Right atrium auricular region (tissue), 2 donors: ENCODE measurements around the gene GIPR. TPM values are rescaled to one million over a fixed set of nuclear protein-coding genes. Genes with fewer than 3 reads are reported as not detected.

Experiments
- DNase-seq: peaks from one replicate; pipeline ENCODE4 v3.0.0-alpha.2; 2019; ENCODE audit warnings: low spot score
- H3K27ac ChIP-seq, 2 donors: fragments of 200-600 bp; sonication (generic); 1 replicate in 1 of 2; 2 replicates in 1 of 2; pipeline ENCODE4 v1.5.1; 2016 to 2019
- H3K27me3 ChIP-seq, 2 donors: fragments of 200-600 bp; sonication (generic); one replicate each; pipeline versions ENCODE4 v1.5.1 to v1.6.0; 2017 to 2019
- H3K36me3 ChIP-seq: fragments of 200-600 bp; sonication (generic); one replicate; pipeline ENCODE4 v1.5.1; 2016
- H3K4me1 ChIP-seq, 2 donors: fragments of 200-600 bp; sonication (generic); one replicate each; pipeline versions ENCODE4 v1.5.1 to v1.6.0; 2017 to 2019
- H3K4me3 ChIP-seq, 2 donors: fragments of 200-600 bp; sonication (generic); 1 replicate in 1 of 2; 2 replicates in 1 of 2; pipeline ENCODE4 v1.5.1; 2017 to 2019; ENCODE audit warnings: mild to moderate bottlenecking in 1 of 2, moderate library complexity in 1 of 2
- H3K9me3 ChIP-seq, 2 donors: fragments of 200-600 bp; sonication (generic); one replicate each; pipeline ENCODE4 v1.5.1; 2019
- total RNA-seq, 2 donors: library from RNA; depleted of rRNA; stranded (reverse); fragments of >200 nt; gene quantifications; one replicate each; pipeline ENCODE4 v1.1.0, GENCODE V29; 2016
- TF ChIP-seq, protein P1 (sequence below), 2 donors: fragments of 200-600 bp; sonication (generic); IDR thresholded peaks; one replicate each; pipeline ENCODE4 v1.5.1; 2019; ENCODE audit warnings: antibody characterized with exemption in 2 of 2

The GIPR gene
- total RNA-seq, 2 donors from 2014 or later = 2.7 to 3.1 TPM

DNA sequence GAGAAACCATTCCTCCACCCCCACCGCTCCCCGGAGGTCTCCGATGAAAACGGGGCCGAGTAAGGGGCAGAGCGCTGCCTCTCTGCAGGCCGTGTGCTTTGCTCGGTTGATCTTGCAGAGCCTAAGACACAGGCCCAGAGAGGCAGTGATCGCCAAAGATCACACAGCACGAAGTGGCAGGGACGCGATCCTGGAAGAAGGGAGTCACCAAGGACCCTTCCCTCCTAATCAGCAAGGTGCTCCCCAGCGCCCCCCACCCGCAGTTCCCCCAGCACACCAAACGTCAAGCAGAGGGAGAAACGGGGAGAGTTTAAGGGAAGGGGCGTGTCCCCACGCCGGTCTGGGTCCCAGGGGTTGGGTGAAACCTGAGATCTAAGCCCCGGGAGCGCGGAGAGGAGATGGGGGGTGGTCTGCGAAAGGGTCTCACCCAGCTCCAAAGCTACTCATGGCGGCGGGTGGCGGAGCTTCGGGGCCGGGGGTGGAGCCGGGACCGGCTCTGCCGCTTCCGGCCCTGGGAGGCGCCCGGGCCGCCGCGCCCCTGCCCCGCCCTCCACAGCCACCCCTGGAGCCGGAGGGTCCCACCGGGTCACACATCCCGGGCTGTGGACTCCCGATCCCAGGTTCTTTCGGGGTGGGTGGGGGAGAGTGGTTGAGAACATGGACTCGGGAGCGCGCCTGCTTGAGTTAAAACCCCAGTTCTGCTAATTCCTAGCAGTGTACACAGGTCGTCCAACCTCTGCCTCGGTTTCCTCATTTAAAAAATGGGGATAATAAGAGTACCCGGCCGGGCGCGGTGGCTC is 28.9 kb upstream of the GIPR start, which contains the start of gene EML2:
TSS of gene EML2 (minus strand) at position 468 of the 800 bp plus-strand sequence. CDS start at position 447, 21 bp downstream.
- TF ChIP-seq, protein P1, sequence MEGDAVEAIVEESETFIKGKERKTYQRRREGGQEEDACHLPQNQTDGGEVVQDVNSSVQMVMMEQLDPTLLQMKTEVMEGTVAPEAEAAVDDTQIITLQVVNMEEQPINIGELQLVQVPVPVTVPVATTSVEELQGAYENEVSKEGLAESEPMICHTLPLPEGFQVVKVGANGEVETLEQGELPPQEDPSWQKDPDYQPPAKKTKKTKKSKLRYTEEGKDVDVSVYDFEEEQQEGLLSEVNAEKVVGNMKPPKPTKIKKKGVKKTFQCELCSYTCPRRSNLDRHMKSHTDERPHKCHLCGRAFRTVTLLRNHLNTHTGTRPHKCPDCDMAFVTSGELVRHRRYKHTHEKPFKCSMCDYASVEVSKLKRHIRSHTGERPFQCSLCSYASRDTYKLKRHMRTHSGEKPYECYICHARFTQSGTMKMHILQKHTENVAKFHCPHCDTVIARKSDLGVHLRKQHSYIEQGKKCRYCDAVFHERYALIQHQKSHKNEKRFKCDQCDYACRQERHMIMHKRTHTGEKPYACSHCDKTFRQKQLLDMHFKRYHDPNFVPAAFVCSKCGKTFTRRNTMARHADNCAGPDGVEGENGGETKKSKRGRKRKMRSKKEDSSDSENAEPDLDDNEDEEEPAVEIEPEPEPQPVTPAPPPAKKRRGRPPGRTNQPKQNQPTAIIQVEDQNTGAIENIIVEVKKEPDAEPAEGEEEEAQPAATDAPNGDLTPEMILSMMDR (IDR thresholded peaks at IDR 0.05) = peak in 1 of 2 donors; percentile 11
- Histone ChIP-seq H3K4me1 (peaks cover 0 to 46% of the 10 kb centered on the region in 2 donors), H3K36me3 (no peaks in the 10 kb centered on the region), H3K27me3 (no peaks in the 10 kb centered on the region), H3K27ac (peak within 1 kb of the TSS; percentile 37 to 65), H3K4me3 (peak within 1 kb of the TSS; percentile 53 to 72), H3K9me3 (no peaks in the 10 kb centered on the region)
- DNase-seq = no peak

DNA sequence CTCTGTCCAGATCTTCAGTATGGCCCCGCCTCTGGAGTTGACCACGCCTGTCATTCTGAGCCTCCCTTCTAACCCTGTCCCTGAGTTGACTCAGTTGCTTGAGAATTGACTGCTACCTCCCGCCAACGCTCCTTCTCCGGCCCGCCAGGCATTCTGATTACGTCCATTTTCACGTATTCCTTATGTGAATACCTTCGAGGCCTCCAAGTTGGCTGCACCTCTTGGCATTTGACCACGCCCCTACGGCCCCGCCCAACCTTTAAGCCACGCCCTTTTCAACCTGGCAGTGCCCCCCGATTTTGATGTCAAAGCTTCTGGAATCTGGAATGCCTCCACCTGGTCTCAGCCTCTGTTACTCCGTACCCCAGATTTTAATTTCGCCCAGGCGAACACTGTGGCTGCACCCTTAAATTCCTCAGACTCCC is 27.2 kb upstream of the GIPR start:
- Histone ChIP-seq H3K4me3 (no peak overlapping the region), H3K9me3 (no peaks in the 10 kb centered on the region), H3K36me3 (no peaks in the 10 kb centered on the region), H3K27me3 (no peaks in the 10 kb centered on the region), H3K4me1 (peaks cover 0 to 46% of the 10 kb centered on the region in 2 donors), H3K27ac (peak overlapping the region; percentile 77)
- TF ChIP-seq, protein P1 (IDR thresholded peaks at IDR 0.05) = no peak
- no peak for DNase-seq

DNA sequence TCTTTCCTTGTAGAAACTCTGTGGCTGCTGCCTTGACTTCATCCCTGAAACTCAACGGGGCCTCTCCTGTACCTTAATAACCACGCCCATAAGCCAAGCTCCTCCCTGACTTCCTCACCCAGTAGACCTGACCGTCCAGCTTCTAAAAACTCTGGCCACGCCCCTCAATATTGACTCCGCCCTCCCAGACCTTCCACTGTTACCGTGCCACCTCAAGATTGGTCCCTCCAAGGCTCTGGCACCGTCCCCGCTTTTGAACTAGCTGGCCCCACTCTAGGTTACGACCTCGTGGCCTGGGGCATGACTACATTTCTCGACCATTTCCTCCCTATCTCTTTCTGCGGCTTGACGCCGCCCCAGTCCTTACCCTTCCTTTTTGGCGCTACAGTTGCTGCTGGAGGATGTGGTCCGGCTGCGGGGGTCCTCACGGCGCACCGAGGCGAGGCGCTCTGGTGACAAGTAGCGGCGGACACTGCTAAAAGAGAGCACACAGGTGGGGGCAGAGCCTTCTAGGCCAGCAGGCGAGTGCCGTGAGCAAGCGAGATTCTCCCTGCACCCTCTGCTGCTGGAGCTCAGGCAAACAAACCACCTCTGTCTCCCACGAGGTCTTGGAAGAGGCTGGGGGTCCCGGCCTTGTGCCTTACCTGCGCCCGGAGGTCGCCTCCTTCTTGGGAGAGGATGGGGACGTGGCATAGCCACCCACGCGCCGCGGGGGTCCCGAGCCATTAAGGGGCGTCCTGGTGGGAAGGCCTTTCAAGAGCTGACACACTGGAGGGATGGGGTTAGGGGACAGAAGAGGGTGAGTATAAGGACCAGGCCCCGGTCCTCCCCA is 26.5 kb upstream of the GIPR start:
- TF ChIP-seq, protein P1 (IDR thresholded peaks at IDR 0.05) = no peak
- DNase-seq = peak; percentile 78
- Histone ChIP-seq H3K4me3 (peak overlapping the region; percentile 17 to 46), H3K4me1 (peaks cover 0 to 51% of the 10 kb centered on the region in 2 donors), H3K27ac (peak overlapping the region; percentile 77), H3K27me3 (no peaks in the 10 kb centered on the region), H3K36me3 (no peaks in the 10 kb centered on the region), H3K9me3 (no peaks in the 10 kb centered on the region)

DNA sequence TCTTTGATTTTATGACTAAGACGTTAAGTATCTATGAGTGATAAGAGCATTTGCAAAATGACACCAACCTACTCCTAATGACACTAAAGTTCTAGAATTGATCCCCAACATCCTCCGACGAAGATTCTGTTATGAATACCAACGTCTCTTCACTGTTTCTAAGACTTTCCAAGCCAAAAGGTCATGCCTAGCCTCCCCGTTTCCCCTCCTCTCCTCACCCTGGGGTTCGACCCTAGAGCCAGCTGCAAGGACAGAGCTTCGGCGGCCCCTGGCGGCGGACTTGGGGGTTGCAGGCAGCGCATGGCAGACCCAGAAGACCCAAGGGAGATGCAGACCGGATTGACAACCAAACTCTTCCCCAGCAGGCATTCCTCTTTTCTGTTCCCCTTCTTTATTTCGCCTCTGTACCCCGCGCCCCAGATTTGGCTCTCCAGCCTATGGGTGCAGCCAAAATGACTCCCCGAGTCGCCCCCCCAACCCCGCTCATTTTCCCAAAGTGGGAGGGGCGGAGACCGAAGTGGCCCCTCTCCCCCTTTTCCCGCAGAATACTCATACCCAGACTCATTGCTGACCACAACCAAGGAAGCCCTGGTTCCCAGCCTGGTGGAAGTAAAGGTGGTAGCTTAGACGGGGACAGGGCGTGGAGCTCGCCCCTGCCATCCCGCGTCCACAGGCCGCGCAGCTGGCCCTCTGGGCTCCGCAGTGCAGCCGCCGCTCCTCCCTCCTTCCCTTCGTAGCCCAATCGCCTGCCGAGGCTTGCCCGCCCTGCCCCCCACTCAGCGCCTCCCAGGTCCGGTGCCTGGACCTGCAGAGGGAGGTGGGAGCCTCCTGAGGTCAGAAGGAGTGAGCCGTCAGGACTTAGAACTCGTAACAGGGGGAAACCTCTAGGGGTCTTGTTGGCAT is 24.7 kb upstream of the GIPR start:
- H3K4me1 ChIP-seq = peaks cover 0 to 45% of the 10 kb centered on the region in 2 donors
- TF ChIP-seq, protein P1 (IDR thresholded peaks at IDR 0.05) = peak; percentile 99
- no peaks in the 10 kb centered on the region for H3K36me3 ChIP-seq
- DNase-seq = peak; percentile 84
- no peak overlapping the region for H3K4me3 ChIP-seq
- H3K9me3 ChIP-seq = no peaks in the 10 kb centered on the region
- H3K27me3 ChIP-seq = no peaks in the 10 kb centered on the region
- no peak overlapping the region for H3K27ac ChIP-seq
